Coronary artery (tissue), 2 donors: ENCODE measurements around the gene NIT1.

Experiments
- DNase-seq: peaks from one replicate; pipeline ENCODE4 v3.0.0-alpha.2; 2017; ENCODE audit warnings: low spot score
- H3K27ac ChIP-seq, 2 donors: fragments of 200-600 bp; sonication (generic); one replicate each; pipeline ENCODE4 v1.5.1; 2016 to 2019
- H3K4me3 ChIP-seq: fragments of 200-600 bp; sonication (generic); 2 replicates; pipeline ENCODE4 v1.5.1; 2016; ENCODE audit warnings: mild to moderate bottlenecking, moderate library complexity
- CTCF ChIP-seq: fragments of 200-600 bp; sonication (generic); IDR thresholded peaks from one replicate; pipeline ENCODE4 v1.5.1; 2019; ENCODE audit warnings: antibody characterized with exemption

The NIT1 gene

GRCh38 chr1:161080441-161081405 lies 37.2 kb upstream of the NIT1 start:
- Histone ChIP-seq H3K4me3 (no peak overlapping the region), H3K27ac (no peak overlapping the region)
- no peak for TF ChIP-seq CTCF
- DNase-seq = no peak

GRCh38 chr1:161081519-161081918 lies 36.4 kb upstream of the NIT1 start:
- TF ChIP-seq CTCF = no peak
- no peak for DNase-seq
- Histone ChIP-seq H3K27ac (no peak overlapping the region), H3K4me3 (no peak overlapping the region)

- no peak for TF ChIP-seq CTCF
- Histone ChIP-seq H3K27ac (peak overlapping the region in 1 of 2 donors; percentile 62), H3K4me3 (no peak overlapping the region)
- DNase-seq = no peak
These were observed 35.4 kb upstream of the NIT1 start for GRCh38 chr1:161082483-161082882.

- TF ChIP-seq CTCF = no peak
- DNase-seq = peak; percentile 89
- H3K27ac ChIP-seq = peak overlapping the region in 1 of 2 donors; percentile 62
- no peak overlapping the region for H3K4me3 ChIP-seq
These were observed 34.7 kb upstream of the NIT1 start for GRCh38 chr1:161082996-161083747.

- no peak for TF ChIP-seq CTCF
- H3K4me3 ChIP-seq = no peak overlapping the region
- peak overlapping the region in 1 of 2 donors; percentile 62 for H3K27ac ChIP-seq
- DNase-seq = no peak
These were observed 33.9 kb upstream of the NIT1 start for GRCh38 chr1:161083748-161084596.

- H3K27ac ChIP-seq = no peak overlapping the region
- no peak for TF ChIP-seq CTCF
- DNase-seq = no peak
- H3K4me3 ChIP-seq = no peak overlapping the region
These were observed 33.3 kb upstream of the NIT1 start for GRCh38 chr1:161084597-161084988.
